ENCODE measurements around the gene CLEC16A. TPM values are rescaled to one million over a fixed set of nuclear protein-coding genes. Genes with fewer than 3 reads are reported as not detected.

CLEC16A gene
- total and polyA plus RNA-seq, 9 of the 15 experiments (the other 6 are each of a cell fraction or from before 2014, with no cell fraction given) = 1.00 to 22.3 (median 10.0) TPM

DNA sequence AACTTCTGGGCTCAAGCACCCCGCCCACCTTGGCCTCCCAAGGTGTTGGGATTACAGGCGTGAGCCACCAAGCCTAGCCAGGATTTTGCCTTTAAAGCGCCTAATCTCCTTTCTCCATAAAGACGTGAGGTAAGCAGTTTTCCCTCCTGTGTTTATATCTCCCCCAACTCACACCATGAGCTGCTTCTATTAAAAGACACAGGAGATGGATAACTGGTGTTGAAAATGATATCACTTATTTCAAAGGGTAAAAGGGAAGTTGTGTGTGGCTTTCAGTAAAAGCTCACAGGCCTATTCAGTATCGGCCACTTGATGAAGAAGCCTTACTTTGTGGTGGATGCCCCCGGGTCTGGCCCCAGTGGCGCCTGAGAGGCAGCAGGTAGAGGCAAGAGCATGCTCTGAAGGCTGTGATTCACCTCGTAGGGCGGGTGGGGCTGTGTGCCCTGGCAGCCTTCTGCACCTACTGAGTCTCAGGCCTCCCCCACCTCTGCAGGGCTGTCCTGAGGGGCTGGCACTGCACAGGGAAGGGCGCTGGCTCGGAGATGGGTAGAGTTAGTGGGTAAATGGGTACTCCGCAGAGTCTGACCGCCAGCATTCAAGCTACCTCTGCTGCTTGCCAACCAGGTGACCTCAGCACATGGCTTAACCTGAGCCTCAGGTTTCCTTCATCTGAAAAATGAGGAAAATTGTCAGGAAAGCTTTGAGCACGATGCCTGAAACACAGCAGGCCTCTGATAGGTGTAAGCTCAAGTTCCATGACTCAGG, 146.8 kb downstream of the CLEC16A start (continued):
- TF ChIP-seq BRD4 (IDR thresholded peaks at IDR 0.05) = no peak
- no peak for TF ChIP-seq ZC3H8 (IDR thresholded peaks at IDR 0.05)
- peak; percentile 15; the same call in 1 of the 2 replicates for TF ChIP-seq MAFF (IDR thresholded peaks at IDR 0.05; ENCODE audit: low read length)
- TF ChIP-seq POLR2H (tag; IDR thresholded peaks at IDR 0.05; ENCODE audit: low read depth) = no peak
- no peak for TF ChIP-seq ZNF263 (CRISPR knock-in tag; IDR thresholded peaks at IDR 0.05; ENCODE audit: borderline replicate concordance)
- no peak for TF ChIP-seq JUNB (CRISPR knock-in tag; conservative IDR thresholded peaks at IDR 0.05)
- peak; percentile 60 for TF ChIP-seq TAL1 (IDR thresholded peaks at IDR 0.05)
- TF ChIP-seq NFIC (IDR thresholded peaks at IDR 0.05) = no peak
- TF ChIP-seq EWSR1 (IDR thresholded peaks at IDR 0.05; ENCODE audit: borderline replicate concordance, low read depth, partially characterized antibody) = no peak
- peak; percentile 72 for TF ChIP-seq ARID1B (IDR thresholded peaks at IDR 0.05)
- TF ChIP-seq SRF (CRISPR knock-in tag; IDR thresholded peaks at IDR 0.05) = peak in 1 of 2 experiments; percentile 3; a peak in 1 of 4 replicates
- TF ChIP-seq ATF7 (IDR thresholded peaks at IDR 0.05) = 0 out of 2 replicates have a peak, but pooled peaks have one; percentile 8
- TF ChIP-seq ZNF184 (CRISPR knock-in tag; IDR thresholded peaks at IDR 0.05) = no peak
- TF ChIP-seq, protein P1, sequence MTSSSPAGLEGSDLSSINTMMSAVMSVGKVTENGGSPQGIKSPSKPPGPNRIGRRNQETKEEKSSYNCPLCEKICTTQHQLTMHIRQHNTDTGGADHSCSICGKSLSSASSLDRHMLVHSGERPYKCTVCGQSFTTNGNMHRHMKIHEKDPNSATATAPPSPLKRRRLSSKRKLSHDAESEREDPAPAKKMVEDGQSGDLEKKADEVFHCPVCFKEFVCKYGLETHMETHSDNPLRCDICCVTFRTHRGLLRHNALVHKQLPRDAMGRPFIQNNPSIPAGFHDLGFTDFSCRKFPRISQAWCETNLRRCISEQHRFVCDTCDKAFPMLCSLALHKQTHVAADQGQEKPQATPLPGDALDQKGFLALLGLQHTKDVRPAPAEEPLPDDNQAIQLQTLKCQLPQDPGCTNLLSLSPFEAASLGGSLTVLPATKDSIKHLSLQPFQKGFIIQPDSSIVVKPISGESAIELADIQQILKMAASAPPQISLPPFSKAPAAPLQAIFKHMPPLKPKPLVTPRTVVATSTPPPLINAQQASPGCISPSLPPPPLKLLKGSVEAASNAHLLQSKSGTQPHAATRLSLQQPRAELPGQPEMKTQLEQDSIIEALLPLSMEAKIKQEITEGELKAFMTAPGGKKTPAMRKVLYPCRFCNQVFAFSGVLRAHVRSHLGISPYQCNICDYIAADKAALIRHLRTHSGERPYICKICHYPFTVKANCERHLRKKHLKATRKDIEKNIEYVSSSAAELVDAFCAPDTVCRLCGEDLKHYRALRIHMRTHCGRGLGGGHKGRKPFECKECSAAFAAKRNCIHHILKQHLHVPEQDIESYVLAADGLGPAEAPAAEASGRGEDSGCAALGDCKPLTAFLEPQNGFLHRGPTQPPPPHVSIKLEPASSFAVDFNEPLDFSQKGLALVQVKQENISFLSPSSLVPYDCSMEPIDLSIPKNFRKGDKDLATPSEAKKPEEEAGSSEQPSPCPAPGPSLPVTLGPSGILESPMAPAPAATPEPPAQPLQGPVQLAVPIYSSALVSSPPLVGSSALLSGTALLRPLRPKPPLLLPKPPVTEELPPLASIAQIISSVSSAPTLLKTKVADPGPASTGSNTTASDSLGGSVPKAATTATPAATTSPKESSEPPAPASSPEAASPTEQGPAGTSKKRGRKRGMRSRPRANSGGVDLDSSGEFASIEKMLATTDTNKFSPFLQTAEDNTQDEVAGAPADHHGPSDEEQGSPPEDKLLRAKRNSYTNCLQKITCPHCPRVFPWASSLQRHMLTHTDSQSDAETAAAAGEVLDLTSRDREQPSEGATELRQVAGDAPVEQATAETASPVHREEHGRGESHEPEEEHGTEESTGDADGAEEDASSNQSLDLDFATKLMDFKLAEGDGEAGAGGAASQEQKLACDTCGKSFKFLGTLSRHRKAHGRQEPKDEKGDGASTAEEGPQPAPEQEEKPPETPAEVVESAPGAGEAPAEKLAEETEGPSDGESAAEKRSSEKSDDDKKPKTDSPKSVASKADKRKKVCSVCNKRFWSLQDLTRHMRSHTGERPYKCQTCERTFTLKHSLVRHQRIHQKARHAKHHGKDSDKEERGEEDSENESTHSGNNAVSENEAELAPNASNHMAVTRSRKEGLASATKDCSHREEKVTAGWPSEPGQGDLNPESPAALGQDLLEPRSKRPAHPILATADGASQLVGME (CRISPR knock-in tag; IDR thresholded peaks at IDR 0.05) = no peak
- no peak for TF ChIP-seq PPARD (CRISPR knock-in tag; IDR thresholded peaks at IDR 0.05)
- TF ChIP-seq HNRNPLL (IDR thresholded peaks at IDR 0.05; ENCODE audit: low read depth, low read length, poor library complexity, severe bottlenecking) = no peak
- TF ChIP-seq KDM2B (CRISPR knock-in tag; IDR thresholded peaks at IDR 0.05) = no peak
- no peak for TF ChIP-seq HDAC1 (IDR thresholded peaks at IDR 0.05)
- no peak for TF ChIP-seq NR2F6 (CRISPR knock-in tag; IDR thresholded peaks at IDR 0.05)
- no peak for TF ChIP-seq ZNF384 (IDR thresholded peaks at IDR 0.05; ENCODE audit: low read depth, low read length)
- TF ChIP-seq RAD21 (CRISPR knock-in tag; conservative IDR thresholded peaks at IDR 0.05 in 1 of 2, IDR thresholded peaks at IDR 0.05 in 1 of 2) = no peak
- TF ChIP-seq CBX8 (IDR thresholded peaks at IDR 0.05; ENCODE audit: borderline replicate concordance, extremely low read depth, low read depth, low read length, poor library complexity, severe bottlenecking) = no peak
- no peak for TF ChIP-seq MXI1 (IDR thresholded peaks at IDR 0.05; ENCODE audit: low read depth, low read length)
- no peak for TF ChIP-seq ZNF143 (CRISPR knock-in tag; IDR thresholded peaks at IDR 0.05)
- no peak for TF ChIP-seq ATF1 (CRISPR knock-in tag; IDR thresholded peaks at IDR 0.05)
- no peak for TF ChIP-seq ATF1 (tag; IDR thresholded peaks at IDR 0.05)

Data from K562 (cell line).